ENCODE measurements around the gene EML6.

EML6 gene

GRCh38 chr2:54726940-54727339 is 3.5 kb downstream of the EML6 start:
- no peaks in the 10 kb centered on the region for H3K9me3 ChIP-seq (ENCODE audit: control insufficient read depth, low read depth, low read length)
- H3K36me3 ChIP-seq (ENCODE audit: control insufficient read depth, low read depth, low read length): no peaks in the 10 kb centered on the region
- H3K9ac ChIP-seq (ENCODE audit: low read length): no peak overlapping the region
- H3K27ac ChIP-seq (ENCODE audit: low read length): no peak overlapping the region
- H3K4me1 ChIP-seq (ENCODE audit: control insufficient read depth, low read depth, low read length): no peaks in the 10 kb centered on the region
- no peak overlapping the region for H3K4me3 ChIP-seq (ENCODE audit: low read length)
- H3K27me3 ChIP-seq (ENCODE audit: control insufficient read depth, insufficient read depth, low read length): peaks cover 60% of the 10 kb centered on the region

- Histone ChIP-seq H3K4me3 (ENCODE audit: low read length) (no peak overlapping the region), H3K36me3 (ENCODE audit: control insufficient read depth, low read depth, low read length) (no peaks in the 10 kb centered on the region), H3K27me3 (ENCODE audit: control insufficient read depth, insufficient read depth, low read length) (peaks cover 51% of the 10 kb centered on the region), H3K9me3 (ENCODE audit: control insufficient read depth, low read depth, low read length) (no peaks in the 10 kb centered on the region), H3K4me1 (ENCODE audit: control insufficient read depth, low read depth, low read length) (no peaks in the 10 kb centered on the region), H3K9ac (ENCODE audit: low read length) (no peak overlapping the region), H3K27ac (ENCODE audit: low read length) (no peak overlapping the region)
These were observed 5.2 kb downstream of the EML6 start for GRCh38 chr2:54728669-54729120.

- no peak overlapping the region for H3K9ac ChIP-seq (ENCODE audit: low read length)
- no peak overlapping the region for H3K27ac ChIP-seq (ENCODE audit: low read length)
- no peaks in the 10 kb centered on the region for H3K27me3 ChIP-seq (ENCODE audit: control insufficient read depth, insufficient read depth, low read length)
- no peaks in the 10 kb centered on the region for H3K4me1 ChIP-seq (ENCODE audit: control insufficient read depth, low read depth, low read length)
- no peaks in the 10 kb centered on the region for H3K36me3 ChIP-seq (ENCODE audit: control insufficient read depth, low read depth, low read length)
- no peaks in the 10 kb centered on the region for H3K9me3 ChIP-seq (ENCODE audit: control insufficient read depth, low read depth, low read length)
- no peak overlapping the region for H3K4me3 ChIP-seq (ENCODE audit: low read length)
These were observed 12.2 kb downstream of the EML6 start for GRCh38 chr2:54735636-54736035.

- Histone ChIP-seq H3K4me3 (ENCODE audit: low read length) (no peak overlapping the region), H3K9ac (ENCODE audit: low read length) (no peak overlapping the region), H3K9me3 (ENCODE audit: control insufficient read depth, low read depth, low read length) (no peaks in the 10 kb centered on the region), H3K27ac (ENCODE audit: low read length) (no peak overlapping the region), H3K4me1 (ENCODE audit: control insufficient read depth, low read depth, low read length) (no peaks in the 10 kb centered on the region), H3K36me3 (ENCODE audit: control insufficient read depth, low read depth, low read length) (no peaks in the 10 kb centered on the region), H3K27me3 (ENCODE audit: control insufficient read depth, insufficient read depth, low read length) (no peaks in the 10 kb centered on the region)
These were observed 14.8 kb downstream of the EML6 start for GRCh38 chr2:54738281-54738680.

- H3K9ac ChIP-seq (ENCODE audit: low read length): no peak overlapping the region
- H3K27me3 ChIP-seq (ENCODE audit: control insufficient read depth, insufficient read depth, low read length): no peaks in the 10 kb centered on the region
- no peak overlapping the region for H3K4me3 ChIP-seq (ENCODE audit: low read length)
- H3K4me1 ChIP-seq (ENCODE audit: control insufficient read depth, low read depth, low read length): no peaks in the 10 kb centered on the region
- no peak overlapping the region for H3K27ac ChIP-seq (ENCODE audit: low read length)
- no peaks in the 10 kb centered on the region for H3K9me3 ChIP-seq (ENCODE audit: control insufficient read depth, low read depth, low read length)
- H3K36me3 ChIP-seq (ENCODE audit: control insufficient read depth, low read depth, low read length): no peaks in the 10 kb centered on the region
These were observed 16.9 kb downstream of the EML6 start for GRCh38 chr2:54740333-54740732.

- Histone ChIP-seq H3K4me3 (ENCODE audit: low read length) (no peak overlapping the region), H3K36me3 (ENCODE audit: control insufficient read depth, low read depth, low read length) (no peaks in the 10 kb centered on the region), H3K4me1 (ENCODE audit: control insufficient read depth, low read depth, low read length) (no peaks in the 10 kb centered on the region), H3K9ac (ENCODE audit: low read length) (no peak overlapping the region), H3K27me3 (ENCODE audit: control insufficient read depth, insufficient read depth, low read length) (no peaks in the 10 kb centered on the region), H3K9me3 (ENCODE audit: control insufficient read depth, low read depth, low read length) (no peaks in the 10 kb centered on the region), H3K27ac (ENCODE audit: low read length) (no peak overlapping the region)
These were observed 17.8 kb downstream of the EML6 start for GRCh38 chr2:54741250-54741649.

GRCh38 chr2:54750040-54750439 is 26.6 kb downstream of the EML6 start:
- no peaks in the 10 kb centered on the region for H3K4me1 ChIP-seq (ENCODE audit: control insufficient read depth, low read depth, low read length)
- no peaks in the 10 kb centered on the region for H3K27me3 ChIP-seq (ENCODE audit: control insufficient read depth, insufficient read depth, low read length)
- H3K36me3 ChIP-seq (ENCODE audit: control insufficient read depth, low read depth, low read length): no peaks in the 10 kb centered on the region
- H3K4me3 ChIP-seq (ENCODE audit: low read length): no peak overlapping the region
- H3K9me3 ChIP-seq (ENCODE audit: control insufficient read depth, low read depth, low read length): no peaks in the 10 kb centered on the region
- no peak overlapping the region for H3K9ac ChIP-seq (ENCODE audit: low read length)
- H3K27ac ChIP-seq (ENCODE audit: low read length): no peak overlapping the region

- H3K36me3 ChIP-seq (ENCODE audit: control insufficient read depth, low read depth, low read length): no peaks in the 10 kb centered on the region
- no peaks in the 10 kb centered on the region for H3K27me3 ChIP-seq (ENCODE audit: control insufficient read depth, insufficient read depth, low read length)
- H3K9ac ChIP-seq (ENCODE audit: low read length): no peak overlapping the region
- H3K9me3 ChIP-seq (ENCODE audit: control insufficient read depth, low read depth, low read length): no peaks in the 10 kb centered on the region
- H3K27ac ChIP-seq (ENCODE audit: low read length): no peak overlapping the region
- H3K4me1 ChIP-seq (ENCODE audit: control insufficient read depth, low read depth, low read length): peaks cover 1% of the 10 kb centered on the region
- no peak overlapping the region for H3K4me3 ChIP-seq (ENCODE audit: low read length)
These were observed 29.0 kb downstream of the EML6 start for GRCh38 chr2:54752439-54752838.

- no peak overlapping the region for H3K27ac ChIP-seq (ENCODE audit: low read length)
- no peak overlapping the region for H3K4me3 ChIP-seq (ENCODE audit: low read length)
- no peak overlapping the region for H3K9ac ChIP-seq (ENCODE audit: low read length)
- peaks cover 10% of the 10 kb centered on the region for H3K4me1 ChIP-seq (ENCODE audit: control insufficient read depth, low read depth, low read length)
- H3K36me3 ChIP-seq (ENCODE audit: control insufficient read depth, low read depth, low read length): no peaks in the 10 kb centered on the region
- H3K9me3 ChIP-seq (ENCODE audit: control insufficient read depth, low read depth, low read length): no peaks in the 10 kb centered on the region
- H3K27me3 ChIP-seq (ENCODE audit: control insufficient read depth, insufficient read depth, low read length): no peaks in the 10 kb centered on the region
These were observed 32.3 kb downstream of the EML6 start for GRCh38 chr2:54755641-54756326.

- Histone ChIP-seq H3K4me1 (ENCODE audit: control insufficient read depth, low read depth, low read length) (peaks cover 10% of the 10 kb centered on the region), H3K4me3 (ENCODE audit: low read length) (no peak overlapping the region), H3K36me3 (ENCODE audit: control insufficient read depth, low read depth, low read length) (no peaks in the 10 kb centered on the region), H3K27ac (ENCODE audit: low read length) (no peak overlapping the region), H3K9me3 (ENCODE audit: control insufficient read depth, low read depth, low read length) (no peaks in the 10 kb centered on the region), H3K9ac (ENCODE audit: low read length) (no peak overlapping the region), H3K27me3 (ENCODE audit: control insufficient read depth, insufficient read depth, low read length) (no peaks in the 10 kb centered on the region)
These were observed 34.0 kb downstream of the EML6 start for GRCh38 chr2:54757500-54757899.

- Histone ChIP-seq H3K4me1 (ENCODE audit: control insufficient read depth, low read depth, low read length) (peaks cover 10% of the 10 kb centered on the region), H3K27ac (ENCODE audit: low read length) (no peak overlapping the region), H3K4me3 (ENCODE audit: low read length) (no peak overlapping the region), H3K36me3 (ENCODE audit: control insufficient read depth, low read depth, low read length) (no peaks in the 10 kb centered on the region), H3K9ac (ENCODE audit: low read length) (no peak overlapping the region), H3K27me3 (ENCODE audit: control insufficient read depth, insufficient read depth, low read length) (no peaks in the 10 kb centered on the region), H3K9me3 (ENCODE audit: control insufficient read depth, low read depth, low read length) (no peaks in the 10 kb centered on the region)
These were observed 35.5 kb downstream of the EML6 start for GRCh38 chr2:54758951-54759350.

- no peak overlapping the region for H3K27ac ChIP-seq (ENCODE audit: low read length)
- H3K9ac ChIP-seq (ENCODE audit: low read length): no peak overlapping the region
These were observed 36.8 kb downstream of the EML6 start for GRCh38 chr2:54760310-54760709.

More at GRCh38 chr2:54760310-54760709, 36.8 kb downstream of the EML6 start:
- Histone ChIP-seq H3K27me3 (ENCODE audit: control insufficient read depth, insufficient read depth, low read length) (no peaks in the 10 kb centered on the region), H3K4me3 (ENCODE audit: low read length) (no peak overlapping the region), H3K4me1 (ENCODE audit: control insufficient read depth, low read depth, low read length) (peaks cover 10% of the 10 kb centered on the region), H3K36me3 (ENCODE audit: control insufficient read depth, low read depth, low read length) (no peaks in the 10 kb centered on the region), H3K9me3 (ENCODE audit: control insufficient read depth, low read depth, low read length) (no peaks in the 10 kb centered on the region)

Measured in iPS-18a (cell line).